Upper lobe of right lung (tissue), 1 donor: ENCODE data around the gene C14orf93. TPM values are rescaled to one million over a fixed set of nuclear protein-coding genes. Genes with fewer than 3 reads are reported as not detected.

Source experiments
- ATAC-seq: fragments of 200-7000 bp; cut with Tn5 transposase; one replicate; pipeline ENCODE4 v1.9.1; 2020; ENCODE audit warnings: mild to moderate bottlenecking, moderate library complexity
- DNase-seq: peaks from one replicate; pipeline ENCODE4 v3.0.0-alpha.2; 2020
- H3K27ac ChIP-seq: fragments of 200-600 bp; one replicate; pipeline ENCODE4 v1.8.0; 2022
- H3K27me3 ChIP-seq: fragments of 200-600 bp; one replicate; pipeline ENCODE4 v1.8.0; 2022; ENCODE audit warnings: mild to moderate bottlenecking
- H3K36me3 ChIP-seq: fragments of 200-600 bp; one replicate; pipeline ENCODE4 v1.8.0; 2022
- H3K4me1 ChIP-seq: fragments of 200-600 bp; one replicate; pipeline ENCODE4 v1.8.0; 2022
- H3K4me3 ChIP-seq: fragments of 200-600 bp; one replicate; pipeline ENCODE4 v1.8.0; 2022; ENCODE audit warnings: mild to moderate bottlenecking
- H3K9me3 ChIP-seq: fragments of 200-600 bp; one replicate; pipeline ENCODE4 v1.8.0; 2022
- CTCF ChIP-seq: fragments of 200-600 bp; IDR thresholded peaks from one replicate; pipeline ENCODE4 v1.8.0; 2022; ENCODE audit warnings: antibody characterized with exemption
- intact Hi-C: fragments of 100-400 bp; cut with DNase I; formaldehyde crosslinking; loops from one replicate; pipeline ENCODE4 v1.11.0; 2022
- total RNA-seq: library from RNA; stranded (reverse); fragmentation: NEBNext Ultra II Directional; extraction: Animal tissue kit (Norgen Biotek cat#: 25700); gene quantifications from one replicate; pipeline ENCODE4 v1.2.1, GENCODE V29; 2021
- donor health status: DM: no; HTN: yes; CAD: no; lungs with severe emphysema.

Gene C14orf93
- total RNA-seq, 1 donor from 2014 or later, result 8.4 TPM

DNA sequence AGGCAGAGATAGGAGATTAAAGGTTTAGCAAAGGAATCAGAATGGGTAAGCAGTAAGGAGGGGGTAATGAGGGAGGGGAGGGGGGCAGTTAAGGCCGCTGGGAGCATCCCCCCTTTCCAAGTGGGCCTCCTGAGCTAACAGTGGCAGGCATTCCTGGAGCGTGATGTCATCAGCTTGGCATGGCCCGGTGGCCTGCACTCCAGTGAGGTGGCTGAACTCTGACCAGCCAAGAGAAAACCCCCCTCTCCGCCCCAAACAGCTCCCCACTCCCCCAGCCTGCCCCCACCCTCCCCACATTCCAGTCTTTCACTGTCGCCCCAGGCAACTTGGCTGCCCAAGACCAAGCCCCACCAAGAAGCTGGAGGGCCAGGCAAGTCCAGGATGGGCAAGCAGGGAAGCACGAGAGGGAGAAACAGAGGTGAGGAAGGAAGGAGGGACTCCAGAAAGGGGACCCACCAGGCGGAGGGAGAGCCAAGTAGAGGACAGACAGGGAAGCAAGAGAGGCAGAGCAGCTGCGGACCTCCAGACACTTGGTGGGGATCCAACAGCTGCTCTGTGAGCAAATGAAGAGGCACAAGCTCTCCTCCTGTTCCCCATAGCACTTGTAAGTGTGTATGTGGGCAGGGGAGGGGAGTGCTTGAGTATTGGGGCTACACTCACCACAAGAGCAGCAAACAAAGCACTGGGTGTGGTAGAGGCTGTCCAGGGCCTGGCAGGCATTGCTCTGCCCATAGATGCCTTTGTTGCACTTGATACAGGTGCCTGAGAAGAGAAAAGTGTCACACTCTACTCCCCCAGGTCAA, 32.1 kb downstream of the C14orf93 start:
- no peak for TF ChIP-seq CTCF
- Histone ChIP-seq H3K36me3 (peaks cover 12% of the 10 kb centered on the region), H3K4me1 (peaks cover 46% of the 10 kb centered on the region), H3K9me3 (no peaks in the 10 kb centered on the region), H3K4me3 (no peak overlapping the region), H3K27me3 (peaks cover 9% of the 10 kb centered on the region), H3K27ac (peak overlapping the region; percentile 78)
- peak; percentile 59 for ATAC-seq
- peak; percentile 84 for DNase-seq
- intact Hi-C loops, result no loop called here

DNA sequence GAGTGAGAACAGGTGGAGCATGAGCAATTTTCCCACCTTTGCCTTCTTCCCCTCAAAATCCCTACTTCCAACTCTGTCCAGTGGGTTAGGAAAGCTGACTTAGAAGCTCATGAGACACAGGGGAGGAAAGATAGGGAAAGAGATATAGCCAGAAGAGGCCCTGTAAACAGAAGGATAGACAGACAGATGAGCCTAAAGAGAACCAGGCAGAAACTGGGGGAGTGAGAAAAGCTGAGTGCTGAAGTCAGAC, 32.6 kb downstream of the C14orf93 start:
- ATAC-seq (no peak), DNase-seq (no peak)
- Histone ChIP-seq H3K4me3 (no peak overlapping the region), H3K36me3 (peaks cover 16% of the 10 kb centered on the region), H3K27ac (peak overlapping the region; percentile 78), H3K4me1 (peaks cover 46% of the 10 kb centered on the region), H3K27me3 (peaks cover 9% of the 10 kb centered on the region), H3K9me3 (no peaks in the 10 kb centered on the region)
- TF ChIP-seq CTCF, result no peak
- intact Hi-C loops, result no loop called here

- ATAC-seq (peak; percentile 10), DNase-seq (no peak)
- H3K36me3 ChIP-seq, result peaks cover 18% of the 10 kb centered on the region
- TF ChIP-seq CTCF, result no peak
- no peak overlapping the region for H3K4me3 ChIP-seq
- peak overlapping the region; percentile 78 for H3K27ac ChIP-seq
- no peaks in the 10 kb centered on the region for H3K9me3 ChIP-seq
- H3K27me3 ChIP-seq, result peaks cover 5% of the 10 kb centered on the region
- H3K4me1 ChIP-seq, result peaks cover 42% of the 10 kb centered on the region
- intact Hi-C loops, result no loop called here
Measured at GRCh38 chr14:22976620-22977433, 33.1 kb downstream of the C14orf93 start.

GRCh38 chr14:22974530-22975313, 35.2 kb downstream of the C14orf93 start:
- DNase-seq (no peak), ATAC-seq (no peak)
- H3K9me3 ChIP-seq, result no peaks in the 10 kb centered on the region
- intact Hi-C loops, result no loop called here
- H3K27me3 ChIP-seq, result no peaks in the 10 kb centered on the region
- H3K36me3 ChIP-seq, result peaks cover 18% of the 10 kb centered on the region
- H3K27ac ChIP-seq, result no peak overlapping the region
- no peak for TF ChIP-seq CTCF
- H3K4me1 ChIP-seq, result peaks cover 31% of the 10 kb centered on the region
- H3K4me3 ChIP-seq, result no peak overlapping the region

DNA sequence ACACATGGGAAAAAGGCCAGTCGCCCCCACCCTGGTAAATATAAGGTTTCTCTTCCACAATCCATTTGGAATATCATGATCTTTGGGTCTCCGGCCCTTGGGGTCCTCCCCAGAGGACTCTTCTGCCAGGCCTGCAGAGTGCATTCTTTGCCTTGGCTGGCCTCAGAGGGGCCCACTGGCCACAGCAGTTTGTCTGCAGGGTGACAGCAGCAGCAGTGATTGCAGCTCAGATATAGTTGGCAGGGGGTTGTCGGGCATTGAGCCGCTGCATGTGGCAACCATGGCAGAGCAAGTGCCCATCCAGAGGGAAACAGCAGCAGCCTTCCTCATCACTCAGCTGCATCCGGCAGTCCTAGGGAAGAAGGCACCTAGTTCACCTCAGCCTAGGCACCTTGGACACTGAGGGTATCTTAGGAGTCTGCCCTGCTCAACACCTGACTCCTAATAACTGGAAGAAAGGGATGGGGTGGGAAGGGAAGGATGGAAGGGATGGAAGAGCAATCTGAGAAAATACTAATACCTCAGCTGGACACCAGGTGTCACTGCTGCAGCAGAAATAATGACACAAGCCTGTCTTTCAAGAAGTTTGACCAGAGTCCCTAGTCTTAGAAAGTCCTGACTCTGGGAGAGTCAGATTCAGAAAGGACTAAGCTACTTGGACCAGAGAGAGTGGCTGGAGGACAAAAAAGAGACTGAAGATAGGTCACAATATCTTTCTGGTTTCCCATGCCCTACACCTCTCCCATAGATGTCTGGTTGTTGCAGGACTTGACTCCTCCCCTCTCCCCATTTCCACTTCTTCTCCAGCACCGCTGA, 36.5 kb downstream of the C14orf93 start:
- Histone ChIP-seq H3K36me3 (peaks cover 25% of the 10 kb centered on the region), H3K4me1 (peaks cover 27% of the 10 kb centered on the region), H3K4me3 (no peak overlapping the region), H3K27me3 (no peaks in the 10 kb centered on the region), H3K27ac (no peak overlapping the region), H3K9me3 (no peaks in the 10 kb centered on the region)
- peak; percentile 72 for TF ChIP-seq CTCF
- intact Hi-C loops, result no loop called here
- ATAC-seq, result peak; percentile 70
- DNase-seq, result no peak
